ENCODE results near the gene PFN3. TPM values are rescaled to one million over a fixed set of nuclear protein-coding genes. Genes with fewer than 3 reads are reported as not detected.
A peak's percentile ranks its signal among the peaks of the same experiment; 100 is the strongest.

Gene PFN3
- total and polyA plus RNA-seq, 9 donors = not detected

GRCh38 chr5:177431317-177432142 is 31.1 kb upstream of the PFN3 start:
- Histone ChIP-seq H3K27me3 (no peaks in the 10 kb centered on the region), H3K36me3 (no peaks in the 10 kb centered on the region), H3K4me1 (ENCODE audit: insufficient read depth) (peaks cover 8% of the 10 kb centered on the region), H3K27ac (no peak overlapping the region), H3K9me3 (no peaks in the 10 kb centered on the region), H3K4me3 (no peak overlapping the region)
- intact Hi-C loops (cut with DNase I) = no loop called here
- TF ChIP-seq CTCF (IDR thresholded peaks at IDR 0.05) (no peak), EP300 (IDR thresholded peaks at IDR 0.05) (no peak), POLR2A (IDR thresholded peaks at IDR 0.05) (no peak)
- 89 to 92% (median 89%) methylated on average over 24 to 29 of the region's 29 CpGs for WGBS, 3 donors
- DNase-seq = peak in 1 of 5 donors; percentile 24

GRCh38 chr5:177430972-177431316 is 30.5 kb upstream of the PFN3 start:
- WGBS, 3 donors = 92 to 96% (median 94%) methylated on average over 7 of the region's 7 CpGs
- Histone ChIP-seq H3K9me3 (no peaks in the 10 kb centered on the region), H3K36me3 (no peaks in the 10 kb centered on the region), H3K4me1 (ENCODE audit: insufficient read depth) (peaks cover 8% of the 10 kb centered on the region), H3K27ac (no peak overlapping the region), H3K27me3 (no peaks in the 10 kb centered on the region), H3K4me3 (no peak overlapping the region)
- intact Hi-C loops (cut with DNase I) = no loop called here
- DNase-seq = no peak
- TF ChIP-seq POLR2A (IDR thresholded peaks at IDR 0.05) (no peak), EP300 (IDR thresholded peaks at IDR 0.05) (no peak), CTCF (IDR thresholded peaks at IDR 0.05) (no peak)

GRCh38 chr5:177430140-177430951 is 29.9 kb upstream of the PFN3 start:
- DNase-seq = no peak
- no peaks in the 10 kb centered on the region for H3K9me3 ChIP-seq
- 89 to 91% (median 90%) methylated on average over 24 to 26 of the region's 26 CpGs for WGBS, 3 donors
- intact Hi-C loops (cut with DNase I) = no loop called here
- H3K4me3 ChIP-seq = no peak overlapping the region
- H3K27ac ChIP-seq = no peak overlapping the region
- no peak for TF ChIP-seq POLR2A (IDR thresholded peaks at IDR 0.05)
- no peak for TF ChIP-seq CTCF (IDR thresholded peaks at IDR 0.05)
- TF ChIP-seq EP300 (IDR thresholded peaks at IDR 0.05) = no peak
- no peaks in the 10 kb centered on the region for H3K27me3 ChIP-seq
- H3K36me3 ChIP-seq = no peaks in the 10 kb centered on the region
- peaks cover 11% of the 10 kb centered on the region for H3K4me1 ChIP-seq (ENCODE audit: insufficient read depth)

- H3K27ac ChIP-seq = no peak overlapping the region
- DNase-seq = no peak
- H3K4me3 ChIP-seq = no peak overlapping the region
- 88 to 97% (median 93%) methylated on average over 6 of the region's 6 CpGs for WGBS, 3 donors
- no peaks in the 10 kb centered on the region for H3K9me3 ChIP-seq
- no peaks in the 10 kb centered on the region for H3K36me3 ChIP-seq
- H3K4me1 ChIP-seq (ENCODE audit: insufficient read depth) = peaks cover 11% of the 10 kb centered on the region
- H3K27me3 ChIP-seq = no peaks in the 10 kb centered on the region
- TF ChIP-seq POLR2A (IDR thresholded peaks at IDR 0.05) (no peak), CTCF (IDR thresholded peaks at IDR 0.05) (no peak), EP300 (IDR thresholded peaks at IDR 0.05) (no peak)
- intact Hi-C loops (cut with DNase I) = no loop called here
Measured at GRCh38 chr5:177429248-177430040, 29.0 kb upstream of the PFN3 start.

Data from ovary (tissue), 9 donors.